ENCODE data around the gene THPO. TPM values are rescaled to one million over a fixed set of nuclear protein-coding genes. Genes with fewer than 3 reads are reported as not detected.

The THPO gene
- total and polyA plus RNA-seq, 9 of the 15 experiments (the other 6 are each of a cell fraction or from before 2014, with no cell fraction given): 0.11 to 1.1 (median 0.35) TPM; not detected in 1

DNA sequence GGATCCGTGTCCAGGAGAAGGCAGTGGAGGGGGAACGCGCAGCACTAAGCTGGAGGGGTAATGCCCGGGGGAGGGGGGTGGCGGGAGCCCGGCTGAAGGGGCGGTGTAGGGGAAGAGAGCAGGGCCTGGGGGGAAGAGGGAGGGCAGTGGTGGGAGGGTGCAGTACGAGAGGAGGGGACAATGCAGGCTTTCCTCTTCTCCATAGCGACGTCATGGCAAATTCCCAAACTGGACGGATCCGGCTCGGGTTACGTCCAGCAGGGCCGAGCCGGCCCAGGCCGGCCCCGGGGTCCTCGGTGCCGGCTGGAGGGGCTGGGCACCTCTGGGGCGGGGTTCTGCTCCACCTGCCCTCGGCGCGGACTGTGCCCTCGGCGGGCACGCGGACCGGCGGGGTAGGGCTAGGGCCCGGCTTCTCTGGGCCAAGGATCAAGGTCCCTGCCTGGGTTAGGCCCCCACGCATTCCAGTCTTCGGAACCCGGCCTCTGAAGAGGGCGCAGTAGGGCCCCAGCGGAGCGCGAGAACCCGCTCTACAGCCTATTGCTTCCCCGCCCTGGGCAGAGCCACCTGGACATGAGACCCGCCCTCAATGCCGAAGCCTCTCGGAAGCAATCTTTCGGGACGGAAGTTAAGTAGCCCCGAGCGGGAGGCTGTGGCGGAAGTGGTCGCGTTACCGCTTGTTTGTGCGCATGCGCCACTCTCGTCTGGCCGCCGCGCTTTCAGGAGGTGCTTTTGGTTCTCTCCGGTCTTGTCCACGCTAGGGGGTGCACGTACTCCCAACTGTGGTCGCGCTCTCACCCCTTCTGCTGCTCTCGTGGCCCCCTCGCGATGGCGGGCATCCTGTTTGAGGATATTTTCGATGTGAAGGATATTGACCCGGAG lies 15.1 kb downstream of the THPO start (continued):
- TF ChIP-seq ZNF324 (CRISPR knock-in tag; IDR thresholded peaks at IDR 0.05) (no peak), NR1H2 (CRISPR knock-in tag; IDR thresholded peaks at IDR 0.05) (no peak), COPS2 (conservative IDR thresholded peaks at IDR 0.05) (no peak), EWSR1 (IDR thresholded peaks at IDR 0.05; ENCODE audit: borderline replicate concordance, low read depth, partially characterized antibody) (no peak), FIP1L1 (IDR thresholded peaks at IDR 0.05; ENCODE audit: low read depth, low read length, poor library complexity, severe bottlenecking) (peak; percentile 56), ZFP36 (IDR thresholded peaks at IDR 0.05; ENCODE audit: low read depth, low read length, partially characterized antibody) (no peak), BRF1 (IDR thresholded peaks at IDR 0.05; ENCODE audit: borderline replicate concordance, extremely low read depth, insufficient read length) (no peak), DACH1 (IDR thresholded peaks at IDR 0.05; ENCODE audit: partially characterized antibody) (no peak), ZNF76 (CRISPR knock-in tag; IDR thresholded peaks at IDR 0.05; ENCODE audit: borderline replicate concordance) (no peak), RBM14 (IDR thresholded peaks at IDR 0.05; ENCODE audit: borderline replicate concordance, insufficient read depth, low read depth, low read length) (no peak), ZNF384 (IDR thresholded peaks at IDR 0.05; ENCODE audit: low read depth, low read length) (no peak), ZBTB17 (CRISPR knock-in tag; IDR thresholded peaks at IDR 0.05) (peak; percentile 70; the same call in 1 of the 2 replicates), SIX5 (IDR thresholded peaks at IDR 0.05; ENCODE audit: borderline replicate concordance in 1 of 2, insufficient read depth in 1 of 2, low read depth in 1 of 2, low read length in 2 of 2) (peak; percentile 48 to 49; a peak in 3 of 4 replicates), CSDE1 (IDR thresholded peaks at IDR 0.05) (no peak), PYGO2 (tag; IDR thresholded peaks at IDR 0.05) (no peak), MTF1 (CRISPR knock-in tag; IDR thresholded peaks at IDR 0.05; ENCODE audit: borderline replicate concordance) (no peak), ZNF232 (CRISPR knock-in tag; IDR thresholded peaks at IDR 0.05) (0 out of 2 replicates have a peak, but pooled peaks have one; percentile 2), YBX1 (IDR thresholded peaks at IDR 0.05) (no peak), NFE2L1 (tag; IDR thresholded peaks at IDR 0.05; ENCODE audit: borderline replicate concordance, low read depth) (no peak), ZNF175 (CRISPR knock-in tag; IDR thresholded peaks at IDR 0.05; ENCODE audit: low read depth) (peak; percentile 28; the same call in 1 of the 2 replicates), ELF1 (tag; IDR thresholded peaks at IDR 0.05) (peak; percentile 82), TGIF2 (CRISPR knock-in tag; IDR thresholded peaks at IDR 0.05) (no peak), GTF2E2 (tag; IDR thresholded peaks at IDR 0.05) (peak; percentile 16; the same call in 1 of the 2 replicates), WHSC1 (IDR thresholded peaks at IDR 0.05; ENCODE audit: low read length) (no peak)
- TF ChIP-seq, protein P1, sequence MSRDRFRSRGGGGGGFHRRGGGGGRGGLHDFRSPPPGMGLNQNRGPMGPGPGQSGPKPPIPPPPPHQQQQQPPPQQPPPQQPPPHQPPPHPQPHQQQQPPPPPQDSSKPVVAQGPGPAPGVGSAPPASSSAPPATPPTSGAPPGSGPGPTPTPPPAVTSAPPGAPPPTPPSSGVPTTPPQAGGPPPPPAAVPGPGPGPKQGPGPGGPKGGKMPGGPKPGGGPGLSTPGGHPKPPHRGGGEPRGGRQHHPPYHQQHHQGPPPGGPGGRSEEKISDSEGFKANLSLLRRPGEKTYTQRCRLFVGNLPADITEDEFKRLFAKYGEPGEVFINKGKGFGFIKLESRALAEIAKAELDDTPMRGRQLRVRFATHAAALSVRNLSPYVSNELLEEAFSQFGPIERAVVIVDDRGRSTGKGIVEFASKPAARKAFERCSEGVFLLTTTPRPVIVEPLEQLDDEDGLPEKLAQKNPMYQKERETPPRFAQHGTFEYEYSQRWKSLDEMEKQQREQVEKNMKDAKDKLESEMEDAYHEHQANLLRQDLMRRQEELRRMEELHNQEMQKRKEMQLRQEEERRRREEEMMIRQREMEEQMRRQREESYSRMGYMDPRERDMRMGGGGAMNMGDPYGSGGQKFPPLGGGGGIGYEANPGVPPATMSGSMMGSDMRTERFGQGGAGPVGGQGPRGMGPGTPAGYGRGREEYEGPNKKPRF (IDR thresholded peaks at IDR 0.05; ENCODE audit: low read depth, low read length): no peak
- TF ChIP-seq, protein P2, sequence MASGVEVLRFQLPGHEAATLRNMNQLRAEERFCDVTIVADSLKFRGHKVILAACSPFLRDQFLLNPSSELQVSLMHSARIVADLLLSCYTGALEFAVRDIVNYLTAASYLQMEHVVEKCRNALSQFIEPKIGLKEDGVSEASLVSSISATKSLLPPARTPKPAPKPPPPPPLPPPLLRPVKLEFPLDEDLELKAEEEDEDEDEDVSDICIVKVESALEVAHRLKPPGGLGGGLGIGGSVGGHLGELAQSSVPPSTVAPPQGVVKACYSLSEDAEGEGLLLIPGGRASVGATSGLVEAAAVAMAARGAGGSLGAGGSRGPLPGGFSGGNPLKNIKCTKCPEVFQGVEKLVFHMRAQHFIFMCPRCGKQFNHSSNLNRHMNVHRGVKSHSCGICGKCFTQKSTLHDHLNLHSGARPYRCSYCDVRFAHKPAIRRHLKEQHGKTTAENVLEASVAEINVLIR (CRISPR knock-in tag; IDR thresholded peaks at IDR 0.05): no peak

Measured in K562 (cell line).